Esophagus muscularis mucosa (tissue), 4 donors: ENCODE data around the gene PTPN6. TPM values are rescaled to one million over a fixed set of nuclear protein-coding genes. Genes with fewer than 3 reads are reported as not detected.

Source experiments
- DNase-seq: peaks from one replicate; pipeline ENCODE4 v3.0.0-alpha.2; 2017; ENCODE audit errors: extremely low spot score
- H3K27ac ChIP-seq, 4 donors: fragments of 200-600 bp; sonication (generic); replicated peaks in 1 of 4; 1 replicate in 3 of 4; 2 replicates in 1 of 4; pipeline ENCODE4 v1.5.1; 2016 to 2019; ENCODE audit warnings: mild to moderate bottlenecking in 1 of 4
- H3K27me3 ChIP-seq, 4 donors: fragments of 200-600 bp; sonication (generic); one replicate each; pipeline versions ENCODE4 v1.5.1 to v1.6.0; 2016 to 2019
- H3K36me3 ChIP-seq, 4 donors: fragments of 200-600 bp; sonication (generic); one replicate each; pipeline ENCODE4 v1.5.1; 2016 to 2019
- H3K4me1 ChIP-seq, 4 donors: fragments of 200-600 bp; sonication (generic); one replicate each; pipeline ENCODE4 v1.5.1; 2016 to 2019
- H3K4me3 ChIP-seq, 4 donors: fragments of 200-600 bp; sonication (generic); 1 replicate in 2 of 4; 2 replicates in 2 of 4; pipeline ENCODE4 v1.5.1; 2016 to 2019; ENCODE audit warnings: mild to moderate bottlenecking in 4 of 4, moderate library complexity in 1 of 4
- H3K9me3 ChIP-seq, 4 donors: fragments of 200-600 bp; sonication (generic); 1 replicate in 3 of 4; 2 replicates in 1 of 4; pipeline ENCODE4 v1.5.1; 2016 to 2019
- EP300 ChIP-seq: sonication (generic); formaldehyde crosslinking; IDR thresholded peaks from one replicate; pipeline ENCODE4 v1.6.1; 2017; ENCODE audit warnings: antibody characterized with exemption
- POLR2A ChIP-seq: fragments of 450-650 bp; IDR thresholded peaks from one replicate; pipeline ENCODE4 v1.6.1; 2017; ENCODE audit warnings: antibody characterized with exemption, moderate library complexity, mild to moderate bottlenecking, low read depth
- POLR2AphosphoS5 ChIP-seq, 2 donors: sonication (generic); formaldehyde crosslinking; IDR thresholded peaks; one replicate each; pipeline ENCODE4 v1.6.1; 2017; ENCODE audit warnings: antibody characterized with exemption in 2 of 2
- WGBS: methylation state at CpG from one replicate; pipeline ENCODE4 v1.1.5; 2018; 5-methylcytosine and 5-hydroxymethylcytosine counted together
- intact Hi-C: fragments of 100-400 bp; cut with DNase I; formaldehyde crosslinking; loops from one replicate; pipeline ENCODE4 v1.15.1; 2023
- total RNA-seq, 4 donors: library from RNA; depleted of rRNA; stranded (reverse); fragments of >200 nt; gene quantifications; one replicate each; pipeline versions ENCODE4 v1.1.0 to v1.2.1, GENCODE V29; 2016
- TF ChIP-seq, protein P1 (sequence below), 3 experiments: fragments of 200-600 bp in 2 of 3; fragments of 450-650 bp in 1 of 3; sonication (generic) in 2 of 3; IDR thresholded peaks; one replicate each; pipeline ENCODE4 v1.5.1; 2017 to 2019; ENCODE audit warnings: antibody characterized with exemption in 3 of 3, mild to moderate bottlenecking in 2 of 3, moderate library complexity in 1 of 3

PTPN6 gene
- total RNA-seq, 4 donors from 2014 or later, result 9.1 to 16.9 (median 13.3) TPM

DNA sequence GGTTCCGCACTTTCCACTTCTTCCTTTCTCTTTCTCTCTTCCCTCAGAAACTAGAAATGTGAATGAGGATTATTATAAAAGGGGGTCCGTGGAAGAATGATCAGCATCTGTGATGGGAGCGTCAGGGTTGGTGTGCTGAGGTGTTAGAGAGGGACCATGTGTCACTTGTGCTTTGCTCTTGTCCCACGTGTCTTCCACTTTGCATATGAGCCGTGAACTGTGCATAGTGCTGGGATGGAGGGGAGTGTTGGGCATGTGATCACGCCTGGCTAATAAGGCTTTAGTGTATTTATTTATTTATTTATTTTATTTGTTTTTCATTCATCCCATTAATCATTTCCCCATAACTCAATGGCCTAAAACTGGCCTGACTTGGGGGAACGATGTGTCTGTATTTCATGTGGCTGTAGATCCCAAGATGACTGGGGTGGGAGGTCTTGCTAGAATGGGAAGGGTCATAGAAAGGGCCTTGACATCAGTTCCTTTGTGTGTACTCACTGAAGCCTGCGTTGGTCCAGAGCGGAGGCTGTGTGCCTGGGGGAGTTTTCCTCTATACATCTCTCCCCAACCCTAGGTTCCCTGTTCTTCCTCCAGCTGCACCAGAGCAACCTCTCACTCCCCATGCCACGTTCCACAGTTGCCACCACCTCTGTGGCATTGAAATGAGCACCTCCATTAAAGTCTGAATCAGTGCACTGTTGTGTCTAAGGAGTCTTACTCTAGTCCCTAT is 28.0 kb upstream of the PTPN6 start:
- intact Hi-C loops, result no loop called here
- H3K4me1 ChIP-seq, result peaks cover 34 to 39% (median 37%) of the 10 kb centered on the region in 4 donors
- WGBS, result 72% methylated on average over 10 of the region's 10 CpGs
- H3K36me3 ChIP-seq, result peaks cover 0 to 48% (median 13%) of the 10 kb centered on the region in 4 donors
- no peak for DNase-seq
- no peaks in the 10 kb centered on the region for H3K27me3 ChIP-seq
- H3K4me3 ChIP-seq, result no peak overlapping the region
- no peaks in the 10 kb centered on the region for H3K9me3 ChIP-seq
- peak overlapping the region in 2 of 4 donors; percentile 98 to 99 for H3K27ac ChIP-seq
- TF ChIP-seq EP300, result no peak

DNA sequence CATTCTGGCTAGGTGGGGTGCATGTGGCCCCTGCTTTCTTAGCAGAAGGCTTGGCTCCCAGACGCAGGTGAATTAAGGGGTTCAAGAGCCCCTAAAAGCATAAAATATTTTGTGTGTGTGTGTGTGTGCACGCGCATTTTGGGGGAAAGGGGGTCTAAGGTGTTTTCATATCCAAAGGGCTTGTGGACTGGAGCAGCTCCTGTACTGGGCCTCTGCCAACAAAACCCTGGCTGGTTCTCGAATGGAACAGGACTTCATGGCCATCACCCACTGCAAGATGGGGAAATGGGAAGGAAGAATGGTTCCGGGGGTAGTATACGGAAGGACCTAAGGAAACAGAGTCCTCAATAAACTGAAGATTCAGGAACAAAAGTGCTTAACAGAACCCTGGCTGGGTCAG is 27.3 kb upstream of the PTPN6 start:
- WGBS, result 46% methylated on average over 6 of the region's 6 CpGs
- H3K4me3 ChIP-seq, result peak overlapping the region in 1 of 4 donors; percentile 89

DNA sequence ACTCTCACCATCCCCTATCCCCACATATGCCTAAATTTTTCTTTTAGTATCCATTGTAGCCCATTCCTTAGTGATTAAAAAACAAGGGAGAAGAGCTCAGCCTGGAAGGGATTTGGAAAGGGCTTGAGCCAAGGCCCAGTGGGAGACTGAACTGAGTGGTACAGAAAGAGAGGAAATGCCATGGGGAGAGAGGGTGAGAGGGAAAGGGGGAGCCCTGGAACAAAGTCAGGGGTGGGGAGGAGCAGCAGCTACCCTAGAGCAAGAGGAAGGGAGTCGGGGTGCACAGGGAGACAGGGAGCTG is 26.0 kb upstream of the PTPN6 start:
- DNase-seq, result no peak
- H3K27ac ChIP-seq, result peak overlapping the region; percentile 95 to 99 (median 98)
- H3K4me1 ChIP-seq, result peaks cover 45 to 53% (median 52%) of the 10 kb centered on the region in 4 donors
- no peak for TF ChIP-seq EP300
- TF ChIP-seq POLR2AphosphoS5 (IDR thresholded peaks at IDR 0.05), result no peak
- no peak for TF ChIP-seq POLR2A
- TF ChIP-seq, protein P1, sequence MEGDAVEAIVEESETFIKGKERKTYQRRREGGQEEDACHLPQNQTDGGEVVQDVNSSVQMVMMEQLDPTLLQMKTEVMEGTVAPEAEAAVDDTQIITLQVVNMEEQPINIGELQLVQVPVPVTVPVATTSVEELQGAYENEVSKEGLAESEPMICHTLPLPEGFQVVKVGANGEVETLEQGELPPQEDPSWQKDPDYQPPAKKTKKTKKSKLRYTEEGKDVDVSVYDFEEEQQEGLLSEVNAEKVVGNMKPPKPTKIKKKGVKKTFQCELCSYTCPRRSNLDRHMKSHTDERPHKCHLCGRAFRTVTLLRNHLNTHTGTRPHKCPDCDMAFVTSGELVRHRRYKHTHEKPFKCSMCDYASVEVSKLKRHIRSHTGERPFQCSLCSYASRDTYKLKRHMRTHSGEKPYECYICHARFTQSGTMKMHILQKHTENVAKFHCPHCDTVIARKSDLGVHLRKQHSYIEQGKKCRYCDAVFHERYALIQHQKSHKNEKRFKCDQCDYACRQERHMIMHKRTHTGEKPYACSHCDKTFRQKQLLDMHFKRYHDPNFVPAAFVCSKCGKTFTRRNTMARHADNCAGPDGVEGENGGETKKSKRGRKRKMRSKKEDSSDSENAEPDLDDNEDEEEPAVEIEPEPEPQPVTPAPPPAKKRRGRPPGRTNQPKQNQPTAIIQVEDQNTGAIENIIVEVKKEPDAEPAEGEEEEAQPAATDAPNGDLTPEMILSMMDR (IDR thresholded peaks at IDR 0.05), result no peak
- no peaks in the 10 kb centered on the region for H3K9me3 ChIP-seq
- intact Hi-C loops, result no loop called here
- H3K27me3 ChIP-seq, result no peaks in the 10 kb centered on the region
- H3K4me3 ChIP-seq, result peak overlapping the region; percentile 38 to 99 (median 92)
- 8% methylated on average over 1 of the region's 1 CpG for WGBS
- peaks cover 0 to 28% (median 9%) of the 10 kb centered on the region in 4 donors for H3K36me3 ChIP-seq

More for the DNA sequence above, 27.3 kb upstream of the PTPN6 start:
- intact Hi-C loops, result loop anchor here (1.0 kb wide), 1 partner anchor 41 kb away; no protein-coding TSS in a partner anchor
- Histone ChIP-seq H3K27me3 (no peaks in the 10 kb centered on the region), H3K9me3 (no peaks in the 10 kb centered on the region), H3K36me3 (peaks cover 0 to 41% (median 13%) of the 10 kb centered on the region in 4 donors), H3K4me1 (peaks cover 34 to 40% (median 38%) of the 10 kb centered on the region in 4 donors), H3K27ac (peak overlapping the region; percentile 95 to 99 (median 98))
- no peak for TF ChIP-seq POLR2AphosphoS5 (IDR thresholded peaks at IDR 0.05)
- TF ChIP-seq POLR2A, result no peak
- TF ChIP-seq EP300, result no peak
- TF ChIP-seq, protein P1 (IDR thresholded peaks at IDR 0.05), result no peak
- no peak for DNase-seq

DNA sequence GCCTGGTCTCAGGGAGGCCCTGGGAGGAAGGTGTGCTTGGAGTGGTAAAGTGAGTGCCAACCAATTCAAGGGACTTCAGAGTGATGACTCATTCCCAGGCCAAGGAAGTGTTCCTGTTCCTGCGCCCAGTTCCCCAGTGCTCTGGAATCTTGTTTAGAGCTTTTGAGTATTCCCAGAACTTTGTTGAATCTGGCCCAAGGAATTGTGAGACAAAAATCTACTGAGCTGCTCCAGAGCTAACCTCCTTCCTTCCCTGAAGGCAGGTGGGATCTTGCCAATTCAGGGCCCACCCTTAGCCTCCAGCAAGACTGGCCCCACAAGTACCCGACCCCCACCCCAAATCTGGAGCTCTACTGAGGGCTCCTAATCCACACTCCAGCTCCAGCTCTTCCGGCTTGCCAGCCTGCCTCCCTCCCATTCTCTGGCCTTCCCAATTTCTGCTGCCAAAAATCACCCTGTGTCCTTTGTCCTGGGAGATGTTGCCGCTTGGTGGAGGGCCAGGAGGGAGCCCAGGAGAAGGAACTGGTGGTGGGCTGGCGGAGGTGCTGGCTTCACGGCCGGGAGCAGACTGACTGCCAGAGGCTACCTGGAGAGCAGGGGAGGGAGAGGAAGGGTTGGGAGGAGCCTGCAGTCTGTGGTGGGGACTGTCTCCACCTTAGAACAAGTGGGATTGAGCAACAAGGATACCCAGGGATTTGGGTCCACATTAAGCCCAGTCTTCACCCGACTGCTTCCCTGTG is 25.4 kb upstream of the PTPN6 start:
- Histone ChIP-seq H3K4me3 (peak overlapping the region; percentile 85 to 99 (median 92)), H3K9me3 (no peaks in the 10 kb centered on the region), H3K27me3 (no peaks in the 10 kb centered on the region), H3K4me1 (peaks cover 50 to 58% (median 57%) of the 10 kb centered on the region in 4 donors), H3K27ac (peak overlapping the region; percentile 95 to 99 (median 98)), H3K36me3 (peaks cover 0 to 23% (median 9%) of the 10 kb centered on the region in 4 donors)
- TF ChIP-seq EP300 (no peak), POLR2AphosphoS5 (IDR thresholded peaks at IDR 0.05) (peak; percentile 65 to 80)
- WGBS, result 5% methylated on average over 8 of the region's 8 CpGs
- intact Hi-C loops, result no loop called here
- DNase-seq, result no peak

DNA sequence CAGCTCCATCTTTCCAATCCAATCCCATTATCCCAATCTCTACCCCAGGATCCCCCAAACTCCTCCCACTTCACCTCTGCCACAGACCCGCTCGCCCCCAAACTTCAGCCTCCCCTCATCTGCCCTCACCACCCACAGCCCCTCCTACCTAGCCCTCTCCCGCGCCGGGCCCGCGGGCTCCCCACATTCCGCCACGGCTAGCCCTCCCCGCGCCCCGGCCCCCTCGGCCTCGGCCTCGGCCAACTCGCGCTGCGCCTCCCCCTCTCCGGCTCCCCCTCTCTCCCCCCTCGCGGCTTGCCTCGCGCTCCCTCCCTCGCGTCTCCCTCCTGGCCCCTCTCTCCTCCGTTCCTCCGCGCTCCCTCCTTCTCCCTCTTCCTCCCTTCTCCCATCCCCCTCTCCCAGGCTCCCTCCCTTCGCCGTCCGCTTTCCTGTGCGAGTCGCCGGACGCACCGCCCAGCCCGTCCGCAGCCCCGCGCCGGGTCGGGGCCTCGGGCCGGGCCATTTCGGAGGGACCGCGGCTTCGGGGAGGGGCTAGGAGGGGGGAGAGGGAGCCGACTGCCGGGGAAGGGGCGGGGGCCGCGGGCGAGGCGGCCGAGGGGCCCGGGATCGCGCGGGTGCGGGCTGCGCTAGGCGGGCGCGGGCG is 23.7 kb upstream of the PTPN6 start, which contains the start of gene ATN1:
TSS of gene ATN1 (plus strand) at position 581 of the 643 bp plus-strand sequence. CDS start 6,043 bp downstream, outside the sequence.
- Histone ChIP-seq H3K27ac (peak within 1 kb of the TSS; percentile 95 to 99 (median 98)), H3K4me1 (peaks cover 66 to 76% (median 75%) of the 10 kb centered on the region in 4 donors), H3K4me3 (peak within 1 kb of the TSS; percentile 85 to 99 (median 92)), H3K9me3 (no peaks in the 10 kb centered on the region), H3K27me3 (no peaks in the 10 kb centered on the region), H3K36me3 (peaks cover 0 to 5% (median 3%) of the 10 kb centered on the region in 4 donors)
- intact Hi-C loops, result no loop called here
- TF ChIP-seq, protein P1 (IDR thresholded peaks at IDR 0.05), result no peak
- TF ChIP-seq EP300 (no peak), POLR2A (no peak), POLR2AphosphoS5 (IDR thresholded peaks at IDR 0.05) (peak; percentile 82 to 88)
- DNase-seq, result peak; percentile 96
- 1% methylated on average over 47 of the region's 66 CpGs for WGBS
